ENCODE results near the gene DESI1.

DNA sequence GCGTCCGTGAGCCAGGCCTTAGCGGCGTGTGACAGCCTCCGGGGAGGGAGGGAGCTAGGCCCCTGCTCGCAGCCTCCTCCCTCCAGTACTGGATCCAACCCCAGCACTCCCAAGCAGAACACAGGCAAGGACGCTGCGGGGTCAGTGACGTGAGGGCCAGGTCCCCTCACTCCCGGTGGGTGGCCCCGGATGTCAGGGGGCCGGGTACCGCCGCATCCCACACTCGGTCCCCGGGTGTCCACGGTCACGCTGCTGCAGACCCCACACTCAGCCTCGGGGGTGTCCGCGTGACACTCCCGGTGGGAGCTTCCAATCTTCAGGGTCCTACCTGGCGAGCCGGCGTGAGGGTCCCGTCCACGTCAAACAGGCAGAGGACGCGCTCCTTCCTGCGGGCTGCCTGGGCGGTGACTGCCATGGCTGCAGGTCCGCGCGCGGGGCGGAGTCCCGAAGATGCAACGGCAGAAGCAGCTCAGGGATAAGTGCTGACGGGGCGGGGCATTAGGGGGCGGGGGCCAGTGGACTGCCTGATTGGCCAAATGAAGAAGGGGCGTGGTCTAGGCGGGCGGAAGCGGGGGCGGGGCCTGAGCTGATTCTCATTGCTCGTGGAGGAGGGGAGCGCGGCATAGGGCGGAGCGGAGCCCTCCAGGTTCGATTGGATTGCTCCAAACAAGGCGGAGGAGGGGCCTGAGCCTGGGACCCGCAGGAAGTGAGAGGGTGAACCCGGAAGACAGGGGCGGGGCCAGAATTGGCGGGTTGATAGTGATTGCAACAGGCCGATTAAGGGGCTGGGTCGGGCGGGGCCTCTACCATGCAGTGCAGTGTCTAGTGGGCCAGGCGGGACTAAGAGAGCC, 31.2 kb downstream of the DESI1 start, which contains the start of gene PMM1:
- peak; percentile 77; the same call in 1 of the 2 replicates for TF ChIP-seq POLR2AphosphoS5 (IDR thresholded peaks at IDR 0.05; ENCODE audit: low read depth, low read length)
- TF ChIP-seq FOXP2 (optimal IDR thresholded peaks at IDR 0.05; ENCODE audit: borderline replicate concordance, extremely low read depth, extremely low read length, insufficient read depth), result peak; percentile 90
- TF ChIP-seq, protein P1, sequence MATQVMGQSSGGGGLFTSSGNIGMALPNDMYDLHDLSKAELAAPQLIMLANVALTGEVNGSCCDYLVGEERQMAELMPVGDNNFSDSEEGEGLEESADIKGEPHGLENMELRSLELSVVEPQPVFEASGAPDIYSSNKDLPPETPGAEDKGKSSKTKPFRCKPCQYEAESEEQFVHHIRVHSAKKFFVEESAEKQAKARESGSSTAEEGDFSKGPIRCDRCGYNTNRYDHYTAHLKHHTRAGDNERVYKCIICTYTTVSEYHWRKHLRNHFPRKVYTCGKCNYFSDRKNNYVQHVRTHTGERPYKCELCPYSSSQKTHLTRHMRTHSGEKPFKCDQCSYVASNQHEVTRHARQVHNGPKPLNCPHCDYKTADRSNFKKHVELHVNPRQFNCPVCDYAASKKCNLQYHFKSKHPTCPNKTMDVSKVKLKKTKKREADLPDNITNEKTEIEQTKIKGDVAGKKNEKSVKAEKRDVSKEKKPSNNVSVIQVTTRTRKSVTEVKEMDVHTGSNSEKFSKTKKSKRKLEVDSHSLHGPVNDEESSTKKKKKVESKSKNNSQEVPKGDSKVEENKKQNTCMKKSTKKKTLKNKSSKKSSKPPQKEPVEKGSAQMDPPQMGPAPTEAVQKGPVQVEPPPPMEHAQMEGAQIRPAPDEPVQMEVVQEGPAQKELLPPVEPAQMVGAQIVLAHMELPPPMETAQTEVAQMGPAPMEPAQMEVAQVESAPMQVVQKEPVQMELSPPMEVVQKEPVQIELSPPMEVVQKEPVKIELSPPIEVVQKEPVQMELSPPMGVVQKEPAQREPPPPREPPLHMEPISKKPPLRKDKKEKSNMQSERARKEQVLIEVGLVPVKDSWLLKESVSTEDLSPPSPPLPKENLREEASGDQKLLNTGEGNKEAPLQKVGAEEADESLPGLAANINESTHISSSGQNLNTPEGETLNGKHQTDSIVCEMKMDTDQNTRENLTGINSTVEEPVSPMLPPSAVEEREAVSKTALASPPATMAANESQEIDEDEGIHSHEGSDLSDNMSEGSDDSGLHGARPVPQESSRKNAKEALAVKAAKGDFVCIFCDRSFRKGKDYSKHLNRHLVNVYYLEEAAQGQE (IDR thresholded peaks at IDR 0.05; ENCODE audit: insufficient read depth in 1 of 2, low read depth in 2 of 2, low read length in 2 of 2), result no peak
- TF ChIP-seq TAF1 (IDR thresholded peaks at IDR 0.05; ENCODE audit: borderline replicate concordance, insufficient read depth, low read length), result 0 out of 2 replicates have a peak, but pooled peaks have one; percentile 53
- TF ChIP-seq SIN3A (IDR thresholded peaks at IDR 0.05; ENCODE audit: borderline replicate concordance, insufficient read depth, low read length), result 0 out of 2 replicates have a peak, but pooled peaks have one; percentile 39

Measured in PFSK-1 (cell line).